ENCODE measurements around the gene SRF.

DNA sequence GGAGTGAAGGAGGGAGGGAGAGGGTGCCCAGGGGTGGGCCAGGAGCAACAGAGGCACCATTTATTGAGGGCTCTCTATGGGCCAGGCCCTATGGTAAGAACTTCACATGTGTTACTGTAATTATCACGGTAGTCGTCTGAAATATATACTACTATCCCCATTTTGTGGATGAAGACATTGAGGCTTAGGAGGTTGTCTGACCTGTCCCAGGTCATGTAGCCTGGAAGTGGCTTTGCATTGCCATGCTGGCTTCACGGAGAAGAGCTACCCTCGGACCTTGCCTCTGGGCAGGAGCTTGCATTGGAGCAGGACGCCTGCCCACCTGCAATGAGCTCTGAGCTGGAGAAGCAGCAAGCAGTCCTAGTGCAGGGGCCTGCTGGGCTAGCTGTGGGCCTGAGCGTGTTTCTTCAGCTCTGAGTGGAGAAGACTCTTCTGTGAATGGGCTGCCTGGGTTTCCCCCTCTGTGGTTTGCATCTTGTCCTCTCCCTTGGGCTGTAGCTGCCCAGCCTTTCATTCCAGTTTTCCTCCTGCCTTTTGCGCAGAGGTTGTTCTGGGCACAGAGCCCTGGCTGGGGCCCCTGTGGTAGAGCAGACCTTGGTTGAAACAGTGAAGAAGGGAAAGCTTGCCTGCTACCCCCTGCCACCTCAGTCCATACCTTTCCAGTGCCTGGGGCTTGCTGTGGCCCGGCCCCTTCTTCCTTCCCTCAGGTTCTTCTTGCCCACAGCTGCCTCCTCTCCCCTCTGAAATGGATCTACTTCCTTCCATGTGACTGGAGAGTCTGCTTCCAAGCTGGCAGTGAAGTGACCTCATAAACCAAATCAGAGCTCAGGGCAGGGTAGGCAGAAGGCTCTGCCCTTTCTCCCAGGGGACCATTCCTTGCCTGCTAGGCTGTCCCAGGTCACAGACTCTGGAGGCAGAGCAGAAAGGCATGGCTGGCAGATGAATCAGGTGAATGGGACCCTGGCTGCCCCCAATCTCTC is 24.1 kb upstream of the SRF start:
- TF ChIP-seq, protein P1, sequence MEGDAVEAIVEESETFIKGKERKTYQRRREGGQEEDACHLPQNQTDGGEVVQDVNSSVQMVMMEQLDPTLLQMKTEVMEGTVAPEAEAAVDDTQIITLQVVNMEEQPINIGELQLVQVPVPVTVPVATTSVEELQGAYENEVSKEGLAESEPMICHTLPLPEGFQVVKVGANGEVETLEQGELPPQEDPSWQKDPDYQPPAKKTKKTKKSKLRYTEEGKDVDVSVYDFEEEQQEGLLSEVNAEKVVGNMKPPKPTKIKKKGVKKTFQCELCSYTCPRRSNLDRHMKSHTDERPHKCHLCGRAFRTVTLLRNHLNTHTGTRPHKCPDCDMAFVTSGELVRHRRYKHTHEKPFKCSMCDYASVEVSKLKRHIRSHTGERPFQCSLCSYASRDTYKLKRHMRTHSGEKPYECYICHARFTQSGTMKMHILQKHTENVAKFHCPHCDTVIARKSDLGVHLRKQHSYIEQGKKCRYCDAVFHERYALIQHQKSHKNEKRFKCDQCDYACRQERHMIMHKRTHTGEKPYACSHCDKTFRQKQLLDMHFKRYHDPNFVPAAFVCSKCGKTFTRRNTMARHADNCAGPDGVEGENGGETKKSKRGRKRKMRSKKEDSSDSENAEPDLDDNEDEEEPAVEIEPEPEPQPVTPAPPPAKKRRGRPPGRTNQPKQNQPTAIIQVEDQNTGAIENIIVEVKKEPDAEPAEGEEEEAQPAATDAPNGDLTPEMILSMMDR (IDR thresholded peaks at IDR 0.05): no peak
- no peak for TF ChIP-seq POLR2A (IDR thresholded peaks at IDR 0.05)
